ENCODE results near the gene RAET1E.
A peak's percentile ranks its signal among the peaks of the same experiment; 100 is the strongest.
"Not testable (repeated sequence)": the region's sequence is repeated elsewhere in the genome, so short reads cannot be mapped to it uniquely, and the experiment has no call there.

Gene RAET1E

GRCh38 chr6:149925974-149926777 lies 28.3 kb upstream of the RAET1E start:
- peak; percentile 65 for DNase-seq

GRCh38 chr6:149925253-149925973 lies 27.5 kb upstream of the RAET1E start:
- DNase-seq: no peak

DNA sequence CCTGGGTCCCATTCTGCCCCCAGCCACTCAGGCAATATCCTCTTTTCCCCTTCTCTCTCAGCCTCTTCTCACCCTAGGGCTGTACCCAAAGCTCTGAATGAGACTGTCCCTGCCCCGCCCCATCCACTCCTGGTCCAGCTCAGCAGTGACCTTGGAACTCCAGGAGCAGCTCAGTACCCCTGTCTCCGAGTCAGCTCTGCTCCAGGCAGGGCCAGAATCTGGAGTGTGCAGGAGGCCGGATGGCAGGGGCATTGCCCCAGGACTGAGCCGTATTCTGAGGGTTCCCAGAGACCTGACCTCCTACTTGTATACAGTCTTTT lies 27.0 kb upstream of the RAET1E start:
- DNase-seq: no peak

- DNase-seq: no peak
Measured at GRCh38 chr6:149924206-149924932, 26.5 kb upstream of the RAET1E start.

DNA sequence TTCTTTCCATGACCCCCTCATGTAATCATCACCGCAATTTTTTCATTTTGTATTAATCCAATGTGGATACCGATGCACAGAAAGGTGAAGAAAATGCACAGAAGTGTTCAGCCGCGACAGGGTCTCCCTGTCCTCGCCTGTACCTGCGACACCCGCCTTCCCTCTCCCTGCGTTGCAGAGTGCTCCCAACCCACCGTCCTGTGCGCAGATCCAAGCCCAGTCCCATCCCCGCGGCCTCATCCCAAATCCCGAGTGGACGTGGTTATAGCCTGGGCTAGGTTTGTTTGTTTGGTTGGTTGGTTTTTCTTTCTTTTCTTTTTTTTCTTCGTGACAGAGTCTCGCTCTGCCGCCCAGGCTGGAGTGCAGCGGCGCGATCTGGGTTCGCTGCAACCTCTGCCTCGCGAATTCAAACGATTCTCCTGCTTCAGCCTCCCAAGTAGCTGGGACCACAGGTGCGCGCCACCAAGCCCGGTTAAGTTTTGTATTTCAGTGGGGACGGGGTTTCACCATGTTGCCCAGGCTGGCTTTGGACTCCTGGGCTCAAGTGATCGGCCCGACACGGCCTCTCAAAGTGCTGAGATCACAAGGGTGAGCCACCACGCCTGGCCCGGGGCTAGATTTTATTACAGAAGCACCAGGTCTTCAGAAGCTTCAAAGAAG lies 25.5 kb upstream of the RAET1E start:
- DNase-seq: no peak

GRCh38 chr6:149922642-149923326 lies 24.9 kb upstream of the RAET1E start, which contains the start of gene RAET1G:
TSS of gene RAET1G (minus strand) at chr6:149923121. CDS start at chr6:149923010, 111 bp downstream.
- DNase-seq: peak; percentile 84

DNA sequence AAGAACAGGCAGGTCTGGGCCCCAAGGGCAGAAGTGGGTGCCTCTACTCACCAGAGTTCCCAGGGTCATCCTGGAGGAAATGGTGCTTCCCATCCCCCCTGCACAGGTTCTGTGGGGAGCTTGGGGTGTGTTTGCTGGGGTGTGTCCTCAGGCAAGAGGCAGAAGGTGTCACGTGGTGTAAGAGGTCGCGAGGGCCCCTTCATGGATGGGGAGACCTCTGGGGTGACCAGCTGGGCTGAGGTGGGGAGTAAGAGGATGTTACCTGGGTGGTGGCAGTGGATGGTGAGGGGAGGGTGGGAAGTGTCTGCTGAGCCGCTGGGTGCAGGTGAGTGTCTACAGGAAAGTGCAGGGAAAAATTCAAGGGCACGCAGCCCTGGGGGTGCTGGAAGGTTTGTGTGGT lies 24.2 kb upstream of the RAET1E start:
- not testable (repeated sequence) for DNase-seq

GRCh38 chr6:149921361-149921760 lies 23.4 kb upstream of the RAET1E start:
- DNase-seq: no peak

- no peak for DNase-seq
Measured at GRCh38 chr6:149919834-149920225, 21.9 kb upstream of the RAET1E start.

GRCh38 chr6:149919126-149919833 lies 21.4 kb upstream of the RAET1E start:
- DNase-seq: not testable (repeated sequence)

GRCh38 chr6:149918151-149918905 lies 20.4 kb upstream of the RAET1E start:
- no peak for DNase-seq

DNA sequence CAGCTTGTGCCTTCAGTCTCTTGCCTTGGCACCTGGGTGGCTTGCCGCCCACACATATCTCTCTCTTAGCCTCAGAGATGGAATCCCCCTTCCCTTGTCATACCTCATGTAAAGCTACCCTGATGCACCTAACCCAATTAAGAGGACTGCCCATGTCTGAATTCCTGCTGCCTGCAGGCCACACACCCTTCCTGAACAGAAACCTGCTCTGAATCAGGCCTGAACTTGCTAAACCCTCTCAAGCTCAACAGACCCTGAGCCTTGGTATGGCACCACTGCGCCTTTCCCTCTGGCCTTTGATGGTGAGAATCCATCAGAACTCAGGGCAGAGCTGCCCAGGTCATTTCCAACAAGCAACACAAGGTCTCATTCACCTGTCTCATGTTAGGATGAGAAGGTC lies 19.8 kb upstream of the RAET1E start:
- DNase-seq: no peak

DNA sequence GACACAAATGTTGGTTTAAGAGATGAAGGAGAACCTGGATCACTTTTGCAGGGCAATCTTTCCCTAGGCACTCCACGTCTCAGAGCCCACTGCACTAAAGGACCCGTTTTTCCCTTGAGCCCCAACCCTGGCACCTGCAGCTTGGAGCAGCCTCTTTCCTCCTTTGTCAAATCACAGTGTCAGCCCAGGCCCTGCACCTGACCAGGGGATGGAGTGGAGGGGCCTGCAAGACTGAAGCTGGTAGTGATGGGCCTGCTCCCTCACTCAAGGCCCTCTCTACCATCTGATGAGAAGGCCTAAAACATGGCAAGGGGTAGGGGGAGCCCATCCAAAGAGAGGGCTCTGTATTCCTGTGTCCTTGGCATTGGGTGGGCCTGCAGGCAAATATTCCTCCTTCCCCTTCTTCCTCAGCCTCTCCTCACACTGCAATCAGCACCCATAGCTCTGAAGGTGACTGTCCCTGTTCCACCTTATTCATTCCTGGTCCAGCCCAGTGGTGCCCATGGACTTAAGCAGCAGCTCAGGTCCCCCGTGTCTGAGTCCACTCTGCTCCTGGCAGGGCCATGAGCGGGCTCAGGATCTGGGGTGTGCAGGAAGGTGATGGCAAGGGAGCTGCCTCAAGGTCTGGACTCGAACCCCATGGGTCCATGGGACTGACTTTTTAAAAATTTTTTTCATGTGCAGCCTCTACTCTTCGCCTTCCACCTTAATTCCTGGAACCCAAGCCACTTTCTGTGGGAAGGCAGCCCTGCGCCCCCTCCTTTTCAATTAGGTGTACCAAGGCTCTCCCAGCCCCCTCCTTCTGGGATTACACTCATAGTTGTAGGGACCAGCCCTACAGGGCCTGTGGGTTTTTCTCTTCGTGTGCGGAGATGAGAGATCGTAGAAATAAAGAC lies 18.3 kb upstream of the RAET1E start:
- no peak for DNase-seq

- no peak for DNase-seq
Measured at GRCh38 chr6:149913540-149914240, 15.8 kb upstream of the RAET1E start.

- no peak for DNase-seq
Measured at GRCh38 chr6:149913085-149913484, 15.2 kb upstream of the RAET1E start.

DNA sequence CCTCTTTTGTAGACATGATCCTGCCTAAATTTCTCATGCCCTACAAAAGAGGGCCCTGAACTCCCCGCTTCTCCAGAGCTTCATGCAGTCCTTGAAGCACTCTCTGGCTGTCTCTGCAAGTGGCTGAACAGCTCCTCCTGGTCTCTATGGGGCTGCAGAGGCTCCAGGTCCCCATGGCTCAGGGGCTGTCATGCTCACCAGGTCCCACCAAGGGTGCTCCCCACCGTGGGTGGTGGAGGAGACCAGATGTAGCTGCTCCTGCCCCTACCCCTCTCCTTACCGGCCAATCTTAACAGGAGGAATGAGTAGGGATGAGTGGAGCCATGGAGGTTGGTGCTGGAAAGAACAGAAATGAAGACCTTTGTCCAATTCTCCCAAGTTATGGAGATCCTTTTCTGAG lies 14.8 kb upstream of the RAET1E start:
- not testable (repeated sequence) for DNase-seq

DNA sequence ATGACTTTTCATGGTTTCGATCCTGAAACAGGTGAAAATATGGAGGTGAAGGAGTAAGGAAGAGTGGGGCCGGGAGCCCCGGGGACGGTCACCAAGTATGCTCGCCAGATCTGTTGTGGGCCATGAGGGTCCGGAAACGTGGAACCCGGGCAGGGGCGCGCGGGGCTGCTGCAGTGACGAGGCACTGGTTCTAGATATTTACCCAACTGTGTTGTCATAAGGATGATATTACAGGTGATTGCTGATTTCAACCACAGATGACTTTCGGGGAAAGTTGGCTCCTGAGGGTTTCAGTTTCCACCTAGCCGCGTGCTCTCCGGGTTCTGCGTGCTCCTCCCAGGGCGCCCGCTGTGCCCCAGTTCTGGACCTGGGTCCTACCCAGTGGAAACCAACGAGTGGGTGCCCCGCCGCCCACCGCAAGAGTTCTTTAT lies 12.8 kb upstream of the RAET1E start:
- DNase-seq: no peak

DNA sequence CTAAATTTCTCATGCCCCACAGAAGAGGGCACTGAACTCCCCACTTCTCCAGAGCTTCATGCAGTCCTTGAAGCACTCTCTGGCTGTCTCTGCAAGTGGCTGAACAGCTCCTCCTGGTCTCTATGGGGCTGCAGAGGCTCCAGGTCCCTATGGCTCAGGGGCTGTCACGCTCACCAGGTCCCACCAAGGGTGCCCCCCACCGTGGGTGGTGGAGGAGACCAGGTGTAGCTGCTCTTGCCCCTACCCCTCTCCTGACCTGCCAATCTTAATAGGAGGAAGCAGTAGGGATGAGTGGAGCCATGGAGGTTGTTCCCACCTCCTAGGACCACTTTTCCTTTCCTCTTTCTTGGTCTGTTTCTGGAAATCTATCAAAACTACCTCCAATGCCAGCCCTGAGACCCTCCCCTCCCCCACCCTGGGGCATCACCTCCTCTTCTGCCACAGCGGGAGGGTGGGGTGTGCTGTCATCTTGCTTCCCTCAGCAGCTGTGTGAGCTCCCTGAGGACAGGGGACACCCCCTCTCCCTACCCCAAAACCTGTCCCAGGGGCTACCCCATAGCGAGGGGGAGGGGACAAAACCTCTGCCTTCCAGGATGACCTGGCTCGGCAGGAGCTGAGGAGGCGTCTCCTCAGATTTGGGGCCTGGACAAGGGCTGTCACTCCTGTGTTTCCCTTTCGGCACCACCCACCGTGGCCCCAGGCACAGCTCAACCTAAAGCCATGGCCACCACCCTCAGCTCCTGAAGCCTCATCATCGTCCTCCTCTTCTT lies 12.0 kb upstream of the RAET1E start:
- no peak for DNase-seq

Data from NCI-H526 treated with DMSO at 0.1 percent for 48 hours (cell line).